K562 (cell line): ENCODE data around the gene CUL3. TPM values are rescaled to one million over a fixed set of nuclear protein-coding genes. Genes with fewer than 3 reads are reported as not detected.

ENCODE experiments used
- ATAC-seq: fragments of 200-7000 bp; cut with Tn5 transposase; 3 replicates; pipeline ENCODE4 v1.9.1; 2020; ENCODE audit warnings: moderate library complexity
- BruUV-seq: library from RNA; stranded (reverse); fragments of 400-500 nt; replicated peaks from 2 replicates; lab custom pipeline; 2021; lab: Mats Ljungman, UMichigan
- CTCF ChIA-PET: fragments of 300-600 bp; formaldehyde crosslinking; extraction: SDS; loops from one replicate; lab custom pipeline; 2021; ENCODE audit warnings: low intra/inter-chr PET ratio; lab: Yijun Ruan, JAX
- POLR2A ChIA-PET: fragments of 300-600, 350-650 bp; sonication (Branson Sonifier 250); formaldehyde crosslinking; extraction: SDS; loops from one replicate; lab custom pipeline; 2021; ENCODE audit warnings: antibody characterized with exemption, inconsistent platforms; lab: Yijun Ruan, JAX
- DNase-seq, 4 experiments: peaks; one replicate each; pipeline versions ENCODE4 v3.0.0 to v3.0.0-alpha.2; 2011 to 2018; ENCODE audit warnings: low spot score in 3 of 4, mixed read lengths in 3 of 4; ENCODE audit errors: extremely low read depth in 1 of 4
- FAIRE-seq: peaks from 2 replicates; lab custom pipeline; 2011; peaks lifted over from hg19 to GRCh38; lab: Jason Lieb, UNC
- H2AFZ ChIP-seq: 2 replicates; pipeline ENCODE4 v1.6.0; 2011; ENCODE audit warnings: low read depth, low read length, control low read depth, inconsistent platforms
- H3K27ac ChIP-seq: fragments of 200-600 bp; 3 replicates; pipeline ENCODE4 v1.8.0; 2011; ENCODE audit warnings: low read depth, mild to moderate bottlenecking, control low read depth, inconsistent platforms, low read length, moderate library complexity, mixed read lengths; ENCODE audit errors: extremely low read depth
- H3K27me3 ChIP-seq, 2 experiments: fragments of 300-600 bp in 1 of 2; 2 replicates in 1 of 2; 3 replicates in 1 of 2; pipeline versions ENCODE4 v1.6.0 to v1.8.0; 2011; ENCODE audit warnings: inconsistent platforms in 2 of 2, low read length in 2 of 2, mild to moderate bottlenecking in 1 of 2, mixed read lengths in 1 of 2, moderate library complexity in 1 of 2; ENCODE audit not compliant: control insufficient read depth in 2 of 2, insufficient read depth in 2 of 2
- H3K36me3 ChIP-seq: fragments of 300-600 bp; 3 replicates; pipeline ENCODE4 v1.8.0; 2011; ENCODE audit warnings: mild to moderate bottlenecking, low read length, inconsistent platforms; ENCODE audit not compliant: control insufficient read depth, insufficient read depth
- H3K4me1 ChIP-seq, 2 experiments: fragments of 200-600 bp in 1 of 2; replicated peaks in 1 of 2; 2 replicates in 1 of 2; 3 replicates in 1 of 2; pipeline versions ENCODE4 v1.5.1 to v1.8.0; 2011; ENCODE audit warnings: inconsistent platforms in 2 of 2, low read length in 2 of 2, mild to moderate bottlenecking in 1 of 2, mixed read lengths in 1 of 2, moderate library complexity in 1 of 2; ENCODE audit not compliant: control insufficient read depth in 2 of 2, insufficient read depth in 2 of 2
- H3K4me2 ChIP-seq: 2 replicates; pipeline ENCODE4 v1.6.1; 2011; ENCODE audit warnings: low read length, control low read depth, inconsistent platforms, mixed read lengths; ENCODE audit not compliant: insufficient read depth
- H3K4me3 ChIP-seq: fragments of 200-600 bp; sonication (generic), shearing (Covaris generic); 2 replicates; pipeline ENCODE4 v1.5.1; 2016; ENCODE audit warnings: control low read depth, inconsistent platforms
- H3K79me2 ChIP-seq: fragments of 200-600 bp; 3 replicates; pipeline ENCODE4 v1.8.0; 2011; ENCODE audit warnings: low read length, inconsistent platforms; ENCODE audit not compliant: control insufficient read depth, insufficient read depth
- H3K9ac ChIP-seq, 2 experiments: 2 replicates each; pipeline versions ENCODE4 v1.6.0 to v1.6.1; 2011; ENCODE audit warnings: low read depth in 2 of 2, low read length in 2 of 2, control low read depth in 1 of 2, inconsistent platforms in 1 of 2, mild to moderate bottlenecking in 1 of 2, mixed read lengths in 1 of 2; ENCODE audit not compliant: insufficient read depth in 1 of 2
- H3K9me1 ChIP-seq: one replicate; pipeline ENCODE4 v1.6.0; 2011; ENCODE audit warnings: inconsistent platforms, mild to moderate bottlenecking, low read length, moderate library complexity; ENCODE audit not compliant: control insufficient read depth, insufficient read depth
- H3K9me3 ChIP-seq: replicated peaks from 2 replicates; pipeline ENCODE4 v1.5.1; 2011; ENCODE audit warnings: low read depth, low read length, inconsistent platforms; ENCODE audit not compliant: control insufficient read depth, insufficient read depth
- H4K20me1 ChIP-seq: replicated peaks from 2 replicates; pipeline ENCODE4 v1.6.1; 2011; ENCODE audit warnings: low read length, inconsistent platforms, mixed read lengths; ENCODE audit not compliant: control insufficient read depth, insufficient read depth
- BHLHE40 ChIP-seq: IDR thresholded peaks from 2 replicates; pipeline ENCODE4 v1.6.1; 2011; ENCODE audit warnings: low read length, improper control_type of control experiment
- C11orf30 ChIP-seq: fragments of 450-650 bp; IDR thresholded peaks from 2 replicates; pipeline ENCODE4 v1.6.1; 2016; ENCODE audit warnings: low read depth, mild to moderate bottlenecking
- CC2D1A ChIP-seq: fragments of 450-650 bp; IDR thresholded peaks from 2 replicates; pipeline ENCODE4 v1.6.1; 2017; ENCODE audit warnings: mild to moderate bottlenecking
- CCAR2 ChIP-seq: fragments of 200-400 bp; formaldehyde crosslinking; IDR thresholded peaks from 2 replicates; pipeline ENCODE4 v1.6.1; 2017; ENCODE audit warnings: mild to moderate bottlenecking, low read depth, low read length
- HINFP ChIP-seq: fragments of 450-650 bp; conservative IDR thresholded peaks from 2 replicates; pipeline ENCODE4 v1.6.1; 2016; ENCODE audit warnings: missing genetic modification characterization, low read depth, mild to moderate bottlenecking, control low read depth, missing compliant biosample characterization
- HMGN3 ChIP-seq: IDR thresholded peaks from 2 replicates; pipeline ENCODE4 v1.6.1; 2011; ENCODE audit warnings: borderline replicate concordance, low read depth, mild to moderate bottlenecking, mixed read lengths, low read length; ENCODE audit not compliant: insufficient read length; ENCODE audit errors: extremely low read depth
- MCM3 ChIP-seq: fragments of 450-650 bp; IDR thresholded peaks from 2 replicates; pipeline ENCODE4 v1.6.1; 2016
- MIER1 ChIP-seq: fragments of 450-650 bp; IDR thresholded peaks from 2 replicates; pipeline ENCODE4 v1.6.1; 2016; ENCODE audit warnings: antibody characterized with exemption, mild to moderate bottlenecking, low read depth
- NELFE ChIP-seq: IDR thresholded peaks from 2 replicates; pipeline ENCODE4 v1.6.1; 2011; ENCODE audit warnings: mild to moderate bottlenecking; ENCODE audit not compliant: insufficient read depth, insufficient read length
- POLR3G ChIP-seq: IDR thresholded peaks from 2 replicates; pipeline ENCODE4 v1.6.1; 2011; ENCODE audit not compliant: insufficient read length, insufficient replicate concordance; ENCODE audit errors: extremely low read depth
- TBL1XR1 ChIP-seq, 2 experiments: IDR thresholded peaks; 2 replicates each; pipeline ENCODE4 v1.6.1; 2012; ENCODE audit warnings: improper control_type of control experiment in 2 of 2, low read length in 2 of 2, mild to moderate bottlenecking in 1 of 2
- TFAP4 ChIP-seq: sonication (generic); formaldehyde crosslinking; IDR thresholded peaks from 2 replicates; pipeline ENCODE4 v1.8.0; 2022; ENCODE audit warnings: missing genetic modification reagents, mild to moderate bottlenecking, moderate library complexity, borderline replicate concordance
- UBTF ChIP-seq, 2 experiments: IDR thresholded peaks; 2 replicates each; pipeline ENCODE4 v1.6.1; 2012; ENCODE audit warnings: improper control_type of control experiment in 2 of 2, low read depth in 2 of 2, low read length in 2 of 2, borderline replicate concordance in 1 of 2
- ZBTB43 ChIP-seq: sonication (generic); formaldehyde crosslinking; IDR thresholded peaks from 2 replicates; pipeline ENCODE4 v1.8.0; 2023; ENCODE audit warnings: mild to moderate bottlenecking, missing genetic modification reagents
- ZNF184 ChIP-seq: sonication (generic); formaldehyde crosslinking; IDR thresholded peaks from 2 replicates; pipeline ENCODE4 v1.5.0; 2020; ENCODE audit warnings: missing genetic modification reagents
- ZNF239 ChIP-seq: fragments of 250-450 bp; sonication (Bioruptor Pico); IDR thresholded peaks from 2 replicates; pipeline ENCODE4 v1.4.0; 2020; ENCODE audit warnings: mild to moderate bottlenecking
- ZNF445 ChIP-seq: fragments of 250-450 bp; sonication (Bioruptor Pico); IDR thresholded peaks from 2 replicates; pipeline ENCODE4 v1.4.0; 2020; ENCODE audit warnings: low read depth, mild to moderate bottlenecking, moderate library complexity
- WGBS: fragments of 100-300 bp; shearing (Covaris generic); methylation state at CpG from one replicate; pipeline ENCODE4 v1.1.6; 2016; ENCODE audit warnings: low coverage, mixed read lengths; ENCODE audit not compliant: insufficient coverage; ENCODE audit errors: missing lambda C conversion rate; 5-methylcytosine and 5-hydroxymethylcytosine counted together
- in situ Hi-C: fragments of 300-500 bp; cut with MboI; formaldehyde crosslinking; loops from 4 replicates; pipeline ENCODE4 v1.15.0; 2018; ENCODE audit warnings: inconsistent platforms, mixed read lengths
- intact Hi-C: fragments of 100-400 bp; cut with micrococcal nuclease; formaldehyde crosslinking; loops from 2 replicates; pipeline ENCODE4 v1.14.2; 2022
- polyA plus RNA-seq, 8 experiments: library from polyadenylated mRNA; depleted of rRNA in 4 of 8; stranded (reverse) in 5 of 8; unstranded in 3 of 8; fragments of >200 nt; fragmentation: Nextera tagmentation in 2 of 8; fragmentation: Illumina TruSeq in 1 of 8; extraction: Ambion mirVana in 2 of 8; extraction: Trizol in 1 of 8; gene quantifications; 2 replicates each; pipeline versions ENCODE4 v1.2.1 to v1.2.3, GENCODE V29; 2011 to 2014; ENCODE audit warnings: inconsistent platforms in 1 of 8, missing spikeins in 1 of 8
- total RNA-seq, 7 experiments: library from RNA; depleted of rRNA in 6 of 7; stranded (reverse); fragments of >200 nt in 6 of 7; fragmentation: Illumina TruSeq in 2 of 7; extraction: Trizol in 2 of 7; gene quantifications; 2 replicates each; pipeline versions ENCODE4 v1.2.1 to v1.2.3, GENCODE V29; 2011 to 2021; ENCODE audit warnings: low replicate concordance in 1 of 7

The CUL3 gene
- total and polyA plus RNA-seq, 9 of the 15 experiments (the other 6 are each of a cell fraction or from before 2014, with no cell fraction given): 31.5 to 71.9 (median 56.4) TPM

- in situ Hi-C loops: no loop called here
- 66% methylated on average over 2 of the region's 4 CpGs for WGBS
- no peak for FAIRE-seq
Measured at GRCh38 chr2:224444783-224445182, 140.4 kb downstream of the CUL3 start.

More at GRCh38 chr2:224444783-224445182, 140.4 kb downstream of the CUL3 start:
- H3K36me3 ChIP-seq: no peaks in the 10 kb centered on the region
- CTCF ChIA-PET: no interaction called here
- H3K4me2 ChIP-seq: no peak overlapping the region
- no peak overlapping the region for H2AFZ ChIP-seq
- no peaks in the 10 kb centered on the region for H3K9me3 ChIP-seq
- no peak overlapping the region for H3K27ac ChIP-seq
- intact Hi-C loops: loop anchor here (5.0 kb wide), 1 partner anchor 208 kb away; no protein-coding TSS in a partner anchor
- H3K9me1 ChIP-seq: no peaks in the 10 kb centered on the region
- H3K27me3 ChIP-seq: no peaks in the 10 kb centered on the region
- no peaks in the 10 kb centered on the region; a peak in 1 of 5 replicates for H3K4me1 ChIP-seq
- no peak overlapping the region for H3K9ac ChIP-seq
- H3K4me3 ChIP-seq: no peak overlapping the region
- no peak for TF ChIP-seq POLR3G
- TF ChIP-seq C11orf30: no peak
- no peak for TF ChIP-seq TFAP4
- TF ChIP-seq HMGN3: no peak
- no peak for TF ChIP-seq CCAR2
- no peak for TF ChIP-seq ZBTB43
- no peak for TF ChIP-seq ZNF445 (CRISPR knock-in tag)
- no peak for TF ChIP-seq ZNF239 (CRISPR knock-in tag)
- TF ChIP-seq MCM3: no peak
- TF ChIP-seq NELFE: no peak
- no peak for TF ChIP-seq HINFP (tag)
- TF ChIP-seq BHLHE40: no peak
- no peak for TF ChIP-seq TBL1XR1 (IDR thresholded peaks at IDR 0.05; ENCODE audit: low read length in 2 of 2)
- no peak for TF ChIP-seq MIER1
- no peak for TF ChIP-seq UBTF (IDR thresholded peaks at IDR 0.05; ENCODE audit: borderline replicate concordance in 1 of 2, low read depth in 2 of 2, low read length in 2 of 2)
- TF ChIP-seq CC2D1A: no peak
- TF ChIP-seq ZNF184 (CRISPR knock-in tag): no peak
- no peaks in the 10 kb centered on the region for H3K79me2 ChIP-seq
- ATAC-seq (no peak), DNase-seq (no peak)
- BruUV-seq: no TSS peak
- no peaks in the 10 kb centered on the region for H4K20me1 ChIP-seq
- POLR2A ChIA-PET: no interaction called here
